COLO668 (cell line): ENCODE measurements around the gene ACTC1.
"Not testable (repeated sequence)": the region's sequence is repeated elsewhere in the genome, so short reads cannot be mapped to it uniquely, and the experiment has no call there.

Experiments used
- DNase-seq: peaks from one replicate; lab custom pipeline; 2025; ENCODE audit not compliant: unreplicated experiment; lab: John Stamatoyannopoulos, UW

The ACTC1 gene

DNA sequence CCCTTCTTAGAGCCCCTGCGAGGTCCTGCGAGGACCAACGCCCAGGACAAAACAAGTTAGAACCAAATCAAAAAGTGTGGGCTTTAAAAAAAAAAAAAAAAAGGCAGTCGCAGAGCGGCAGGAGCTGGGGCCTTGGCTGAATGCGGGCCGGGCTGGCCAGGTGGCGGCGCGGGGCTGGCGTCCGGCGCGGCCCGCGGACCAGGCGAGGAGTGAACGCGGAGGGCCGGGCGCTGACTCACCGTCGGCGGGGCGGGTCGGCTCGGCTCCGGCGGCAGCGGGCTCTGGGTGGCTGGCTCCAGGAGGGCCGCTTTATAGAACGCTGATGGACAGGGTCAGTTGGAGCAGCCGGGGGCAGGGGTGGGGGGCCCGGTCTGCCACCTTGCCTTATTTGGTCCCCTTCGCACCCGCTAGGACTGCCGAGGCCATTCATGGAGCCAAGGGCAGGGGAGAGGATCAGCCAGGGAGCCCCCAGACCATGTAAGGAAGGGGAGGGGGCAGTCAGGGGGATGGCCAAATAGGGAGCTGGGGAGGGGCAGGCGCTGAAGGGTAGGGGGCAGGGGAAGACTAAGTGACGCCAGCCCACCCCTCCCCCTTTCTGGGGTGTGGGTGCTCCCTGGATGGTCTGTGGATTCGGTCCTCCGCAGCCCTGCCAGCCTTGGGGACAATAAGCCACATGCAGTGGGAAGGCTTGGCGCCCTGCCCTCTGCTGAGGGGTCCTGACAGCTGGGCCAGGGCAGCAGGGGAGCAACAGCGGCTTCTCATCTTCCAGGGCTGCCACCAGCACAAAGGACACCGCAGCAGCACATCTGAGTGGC, at the start of gene ACTC1:
ACTC1 (minus strand) TSS at position 283 of the 815 bp plus-strand sequence. CDS start 741 bp downstream, outside the sequence.
- peak; percentile 61 for DNase-seq

DNA sequence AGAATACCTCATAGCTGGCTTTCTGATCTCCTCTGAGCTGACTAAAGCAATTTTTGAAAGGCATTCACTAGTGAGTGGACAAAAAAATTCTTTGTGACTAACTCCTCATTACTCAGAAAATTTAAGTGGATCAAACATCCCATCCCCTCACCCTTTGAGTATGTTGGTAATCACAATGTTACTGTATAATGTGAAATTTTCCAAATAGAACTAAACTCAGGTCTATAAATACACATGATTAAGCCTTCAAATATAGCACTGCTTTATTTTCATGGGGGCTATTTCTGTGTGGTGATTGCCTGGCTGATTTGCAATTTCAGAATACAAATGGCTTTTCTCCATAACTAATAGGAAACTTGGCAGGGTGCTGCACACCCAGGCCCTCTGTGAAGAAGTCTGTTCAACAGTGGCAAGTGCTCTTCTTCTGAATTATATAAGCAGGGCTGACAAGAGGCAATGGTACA, 45.9 kb upstream of the ACTC1 start:
- DNase-seq, result no peak

DNA sequence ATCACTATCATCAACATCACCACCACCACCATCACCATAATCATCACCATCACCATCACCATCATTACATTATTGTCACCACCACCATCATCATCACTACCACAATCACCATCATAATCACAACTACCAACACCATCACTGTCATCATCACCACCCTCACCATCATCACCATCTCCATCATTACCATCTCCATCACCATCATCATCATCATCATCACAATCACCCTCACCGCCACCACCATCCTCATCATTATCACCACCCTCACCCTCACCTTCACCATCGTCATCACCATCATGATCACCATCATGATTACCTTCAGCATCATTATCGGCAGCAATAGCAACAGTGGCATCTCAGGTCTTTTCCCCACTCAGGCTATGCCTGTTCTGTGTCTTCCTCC, 42.9 kb upstream of the ACTC1 start:
- DNase-seq, result no peak

DNA sequence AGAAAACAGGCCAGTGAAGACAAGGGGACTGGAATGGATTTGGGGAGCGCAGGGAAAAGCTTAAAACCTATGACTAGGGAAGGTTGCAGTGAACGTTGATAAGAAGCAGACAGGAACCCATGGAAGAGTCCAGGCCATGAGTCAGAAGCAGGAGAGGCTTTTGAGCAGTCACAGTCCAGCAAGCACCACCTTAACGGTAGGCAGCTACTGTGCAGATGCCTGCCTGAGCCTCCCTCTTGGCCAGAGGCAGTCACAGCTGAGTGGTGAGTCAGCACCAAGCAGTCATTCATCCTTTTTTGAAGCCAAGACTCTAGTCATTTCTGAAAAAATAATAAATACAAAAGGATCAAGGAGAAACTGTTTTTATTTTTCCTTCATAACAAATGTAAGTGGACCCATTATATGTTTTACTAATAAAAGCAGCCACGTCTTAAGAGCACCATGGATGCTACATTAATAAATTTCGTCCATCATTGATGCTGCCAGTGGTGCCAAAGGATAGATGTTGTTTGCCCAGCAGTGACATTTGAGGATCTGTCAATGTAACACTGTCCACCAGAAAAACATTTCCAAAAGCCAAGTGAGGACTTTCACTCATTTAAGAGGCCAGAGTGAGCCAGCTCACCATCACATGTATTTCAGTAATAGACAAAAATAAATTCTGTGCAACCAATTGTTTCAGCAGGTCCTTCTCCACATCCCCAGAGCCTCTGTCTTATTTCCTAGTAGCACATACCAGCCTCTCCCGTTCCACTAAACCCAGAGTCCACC, 42.1 kb upstream of the ACTC1 start:
- DNase-seq, result peak; percentile 8

DNA sequence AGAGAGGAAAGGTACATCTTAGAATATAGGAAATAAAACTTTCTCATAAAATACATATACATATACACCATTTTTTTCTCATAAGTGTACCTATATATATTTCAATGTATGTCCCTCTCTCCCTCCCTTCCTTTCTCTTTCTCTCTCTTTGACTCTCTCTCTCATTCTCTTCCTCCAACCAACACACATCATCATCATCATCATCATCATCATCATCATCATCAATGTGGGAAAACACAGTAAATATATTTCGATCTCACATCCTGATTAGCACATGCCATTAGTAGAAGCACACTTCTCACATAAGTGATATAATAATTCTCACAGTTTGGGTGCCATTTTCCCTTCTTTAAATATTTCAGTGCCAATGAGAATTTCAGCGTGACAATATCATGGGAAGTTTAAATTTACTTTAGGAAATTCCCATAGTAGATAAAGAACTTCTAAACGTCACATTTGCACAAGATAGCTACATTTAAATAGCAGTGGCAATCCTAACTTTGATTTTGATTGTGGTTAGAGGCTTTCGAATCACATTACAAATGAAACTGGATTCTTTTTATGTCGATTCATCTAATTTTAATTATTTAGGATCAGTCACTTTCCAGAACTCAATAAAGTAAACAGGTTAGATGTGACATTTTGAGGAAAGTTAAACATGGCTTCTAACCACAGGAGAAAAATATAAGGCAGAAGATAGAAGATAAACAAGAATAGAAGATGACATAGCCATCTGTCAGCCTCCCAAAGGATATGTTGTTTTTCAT, 33.0 kb upstream of the ACTC1 start:
- no peak for DNase-seq

DNA sequence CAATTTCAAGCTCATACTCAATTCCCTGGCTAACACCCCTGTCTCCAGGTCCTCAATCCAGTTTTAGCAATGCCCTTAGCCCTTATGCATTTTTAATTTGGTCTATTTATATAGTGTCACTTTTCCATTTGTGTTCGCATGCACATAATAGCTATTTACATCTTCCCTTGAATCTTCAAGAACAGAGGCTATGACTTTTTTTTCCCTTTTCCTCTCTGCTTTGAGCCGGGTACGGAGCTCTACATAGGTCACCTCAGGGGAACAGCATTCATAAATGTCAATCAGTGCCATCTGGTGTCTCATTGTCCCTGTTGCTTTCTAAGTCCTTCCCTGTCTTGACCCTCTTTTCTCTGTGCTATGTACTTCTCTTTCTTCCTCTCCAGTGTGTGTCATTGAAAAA, 26.5 kb upstream of the ACTC1 start:
- DNase-seq, result no peak

DNA sequence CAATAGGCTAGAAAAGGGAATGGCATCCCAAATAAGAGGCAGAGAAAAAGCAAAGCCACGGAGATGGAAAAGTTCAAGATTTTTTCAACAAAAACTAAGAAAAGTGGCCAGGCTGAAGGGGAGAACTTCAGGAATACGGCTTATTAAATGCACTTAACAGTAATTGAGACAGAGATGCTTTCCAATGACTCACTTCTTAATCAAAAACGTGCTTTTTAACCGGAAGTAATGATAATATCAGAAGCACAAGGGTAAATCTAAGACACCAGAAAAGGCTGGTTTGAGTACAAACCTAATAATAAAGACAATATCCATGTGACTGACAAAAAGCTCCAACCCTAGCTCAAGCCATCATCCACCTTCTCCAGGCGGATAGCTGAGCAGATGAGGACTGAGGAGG, 24.8 kb upstream of the ACTC1 start:
- no peak for DNase-seq

DNA sequence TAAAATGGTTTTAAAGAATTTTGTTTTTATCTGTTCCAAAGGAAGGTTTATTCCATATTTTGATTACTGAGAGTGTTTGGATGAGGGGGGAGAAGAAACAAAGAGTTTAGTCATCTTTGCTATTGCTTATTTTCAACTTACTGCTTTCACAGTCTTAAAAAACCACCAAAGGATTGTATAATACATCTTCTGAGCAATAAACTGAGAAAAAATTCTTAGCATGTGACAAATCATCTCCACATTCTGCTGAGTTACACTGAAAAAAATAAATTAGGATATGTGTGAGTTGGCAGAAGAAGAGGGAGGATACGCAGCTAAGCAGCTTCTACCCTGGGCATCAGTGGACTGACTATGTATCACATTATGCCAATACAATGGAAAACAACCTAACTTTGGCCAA, 23.2 kb upstream of the ACTC1 start:
- DNase-seq, result no peak

DNA sequence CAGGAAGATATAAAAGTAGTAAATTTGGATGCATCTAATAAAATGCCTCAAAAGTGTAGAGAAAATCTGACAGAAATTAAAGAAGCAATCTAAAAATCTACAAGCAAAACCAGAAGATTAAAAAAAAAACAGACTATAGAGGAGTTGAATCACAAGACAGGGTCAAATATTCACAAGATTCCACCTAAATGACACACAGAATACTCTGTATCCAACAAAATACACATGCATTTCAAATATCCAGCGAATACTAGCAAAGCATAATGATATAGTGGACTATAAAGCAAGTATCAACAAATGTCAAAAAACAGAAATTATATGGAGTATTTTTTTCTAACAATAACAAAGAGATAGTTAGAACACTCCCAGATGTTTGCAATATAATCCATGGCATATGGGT, 20.5 kb upstream of the ACTC1 start:
- no peak for DNase-seq

DNA sequence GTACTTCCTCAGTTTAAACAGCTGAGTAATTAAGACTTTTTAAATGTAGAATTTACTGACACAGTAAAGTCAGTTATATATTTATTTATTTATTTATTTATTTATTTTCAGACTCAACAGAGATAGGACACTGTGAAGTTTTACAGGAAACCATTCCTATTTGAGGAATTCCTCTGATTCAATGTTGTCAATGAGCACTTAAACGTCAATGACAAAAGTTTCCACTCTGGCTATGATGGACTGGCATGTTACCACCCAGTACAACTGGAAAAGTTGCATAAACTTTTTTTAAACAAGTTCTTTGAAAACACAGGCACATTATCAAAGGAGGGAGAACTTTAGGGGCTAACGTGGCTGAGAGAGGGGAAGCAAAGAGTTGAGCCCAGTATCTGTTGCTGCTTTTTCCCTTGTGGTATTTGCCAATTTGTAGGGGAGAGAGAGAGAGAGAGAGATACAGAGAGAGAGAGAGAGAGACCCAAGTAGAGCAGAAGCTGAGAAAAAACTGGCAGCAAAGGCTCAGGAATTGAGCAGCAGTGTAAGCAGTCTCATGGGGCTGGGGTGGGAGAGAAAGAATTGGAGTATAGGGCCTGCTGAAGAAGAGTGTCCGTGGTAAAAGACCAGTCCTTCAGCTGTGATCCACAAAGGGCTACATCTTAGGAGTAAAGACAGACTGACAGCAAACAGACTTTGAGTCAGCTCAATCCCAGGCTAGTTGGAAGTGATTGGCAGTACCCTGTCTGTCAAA, 18.3 kb upstream of the ACTC1 start:
- no peak for DNase-seq

DNA sequence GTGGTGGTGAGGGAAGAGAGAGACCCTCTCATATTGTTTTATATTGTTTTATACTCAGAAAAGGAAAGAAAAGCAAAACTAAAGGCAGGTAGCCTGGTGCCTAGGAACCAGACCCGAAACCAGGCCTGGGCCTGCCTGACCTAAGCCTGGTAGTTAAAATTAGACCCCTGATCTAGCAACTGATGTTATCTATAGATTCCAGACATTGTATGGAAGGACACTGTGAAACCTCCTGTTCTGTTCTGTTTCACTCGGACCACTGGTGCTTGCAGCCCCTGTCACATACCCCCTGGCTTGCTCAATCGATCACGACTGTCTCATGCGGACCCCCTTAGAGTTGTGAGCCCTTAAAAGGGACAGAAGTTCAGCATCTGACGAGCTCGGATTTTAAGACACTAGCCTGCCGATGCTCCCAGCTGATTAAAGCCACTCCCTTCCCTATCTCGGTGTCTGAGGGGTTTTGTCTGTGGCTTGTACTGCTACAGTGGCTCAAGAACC, 17.6 kb upstream of the ACTC1 start:
- DNase-seq, result not testable (repeated sequence)

DNA sequence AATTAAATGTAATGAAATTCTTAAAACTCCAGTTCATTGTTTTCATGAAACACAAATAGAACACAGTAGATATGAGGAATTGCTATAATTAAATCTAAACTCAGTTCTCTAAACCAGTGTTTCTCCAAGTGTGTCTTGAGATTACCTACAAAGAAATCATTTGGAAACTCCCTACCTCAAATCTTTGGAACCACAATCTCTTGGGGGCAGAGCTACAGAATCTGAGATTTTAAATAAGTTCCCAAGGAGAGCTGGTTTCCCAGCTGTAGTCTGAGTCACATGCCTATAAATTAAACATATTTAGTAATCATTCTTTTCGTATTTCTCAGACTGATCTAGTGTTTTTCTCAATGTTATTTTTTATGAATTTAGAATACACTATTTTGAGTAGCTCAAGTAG, 17.0 kb upstream of the ACTC1 start:
- no peak for DNase-seq

DNA sequence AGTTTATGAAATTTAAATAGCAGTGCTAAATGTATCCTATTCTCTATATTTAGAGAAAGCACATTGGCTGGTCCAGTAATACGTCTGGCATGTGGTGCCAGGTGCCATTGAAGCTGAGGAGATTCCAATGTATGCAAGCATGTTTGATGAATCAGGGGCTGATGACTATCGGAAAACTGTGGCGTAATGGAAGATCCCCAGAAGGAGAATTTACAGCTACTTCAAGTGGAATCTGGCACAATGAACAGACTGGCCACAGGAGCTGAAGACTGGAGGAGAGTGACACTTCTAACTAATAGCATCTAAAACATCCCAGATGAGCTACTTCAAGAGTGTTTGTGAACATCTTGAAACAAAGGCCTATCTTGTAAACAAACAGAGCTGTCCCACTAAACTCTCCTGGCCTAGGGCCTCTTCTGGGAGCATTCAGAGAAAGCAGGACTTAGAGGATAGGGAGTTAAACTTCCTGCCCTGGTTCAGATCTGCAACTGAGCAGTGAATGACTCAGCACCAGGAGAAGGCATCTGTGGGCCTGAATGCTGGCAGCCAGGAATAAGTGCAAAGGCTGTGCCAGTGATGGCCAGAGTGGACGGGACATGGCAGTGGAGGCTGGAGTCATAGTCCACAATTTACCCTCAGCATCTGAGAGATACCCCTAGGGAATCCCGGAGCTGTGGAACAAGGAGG, 15.2 kb upstream of the ACTC1 start:
- no peak for DNase-seq

DNA sequence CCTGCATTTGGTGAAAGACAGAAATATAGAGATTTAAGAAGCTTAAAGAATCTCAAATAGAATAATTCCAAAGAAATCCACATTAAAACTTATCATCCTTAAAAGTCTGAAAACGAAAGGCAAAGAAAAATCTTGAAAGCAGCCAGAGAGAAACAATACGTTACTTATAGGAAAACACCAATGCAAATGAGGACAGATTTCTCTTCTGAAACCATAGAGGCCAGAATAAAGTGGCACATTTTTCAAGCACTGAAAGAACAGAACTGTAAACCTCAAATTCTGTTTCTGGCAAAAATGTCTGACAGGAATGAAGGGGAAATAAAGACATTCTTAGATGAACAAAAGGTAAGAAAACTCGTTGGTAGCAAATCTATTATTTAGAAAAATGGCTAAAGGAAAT, 13.8 kb upstream of the ACTC1 start:
- DNase-seq, result no peak

DNA sequence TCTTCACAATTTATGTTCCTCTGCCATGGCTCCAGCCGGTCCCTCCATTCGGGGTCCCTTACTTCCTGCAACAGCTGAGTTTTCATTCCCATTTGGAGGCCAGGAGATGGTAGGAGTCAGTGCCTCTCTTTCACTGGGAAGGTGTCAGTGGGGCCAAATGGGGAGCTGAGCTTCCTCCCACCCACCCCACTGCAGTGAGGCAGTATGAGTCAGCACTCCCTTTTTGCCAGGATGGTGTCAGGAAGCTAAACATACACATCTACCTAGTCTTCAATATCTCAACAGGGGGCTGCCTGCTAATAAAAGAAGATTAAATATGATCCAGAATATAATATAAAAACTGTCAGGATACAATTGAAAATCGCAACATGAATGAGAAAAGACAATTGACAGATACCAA, 12.7 kb upstream of the ACTC1 start:
- DNase-seq, result no peak

DNA sequence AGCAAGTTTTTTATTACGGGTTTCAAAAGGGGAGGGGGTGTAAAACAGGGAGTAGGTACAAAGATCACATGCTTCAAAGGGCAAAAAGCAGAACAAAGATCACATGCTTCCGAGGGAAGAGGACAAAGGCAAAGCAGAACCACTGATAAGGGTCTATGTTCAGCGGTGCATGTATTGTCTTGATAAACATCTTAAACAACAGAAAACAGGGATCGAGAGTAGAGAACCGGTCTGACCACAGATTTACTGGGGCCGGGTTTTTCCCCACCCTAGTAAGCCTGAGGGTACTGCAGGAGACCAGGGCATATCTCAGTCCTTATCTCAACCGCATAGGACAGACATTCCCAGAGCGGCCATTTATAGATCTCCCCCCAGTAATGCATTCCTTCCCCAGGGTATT, 11.9 kb upstream of the ACTC1 start:
- not testable (repeated sequence) for DNase-seq

DNA sequence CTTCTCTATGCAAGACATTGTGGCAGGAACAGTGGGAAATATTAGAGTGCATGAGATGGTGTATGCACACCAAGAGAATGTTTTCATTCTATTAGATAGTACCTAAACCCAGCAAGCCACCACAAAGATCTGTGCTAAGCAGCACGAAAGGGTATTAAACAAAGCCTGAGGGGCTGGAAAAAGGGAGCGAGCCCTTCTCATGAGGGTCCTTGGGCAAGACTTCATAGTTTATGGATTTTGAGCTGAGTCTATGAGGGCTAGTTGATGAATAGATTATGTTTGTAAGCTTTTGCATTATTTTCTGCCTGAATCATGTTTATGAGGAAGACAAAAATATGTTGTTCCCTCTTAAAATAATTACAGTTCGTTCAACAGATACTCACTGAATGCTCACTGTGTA, 9.4 kb upstream of the ACTC1 start:
- DNase-seq, result no peak

DNA sequence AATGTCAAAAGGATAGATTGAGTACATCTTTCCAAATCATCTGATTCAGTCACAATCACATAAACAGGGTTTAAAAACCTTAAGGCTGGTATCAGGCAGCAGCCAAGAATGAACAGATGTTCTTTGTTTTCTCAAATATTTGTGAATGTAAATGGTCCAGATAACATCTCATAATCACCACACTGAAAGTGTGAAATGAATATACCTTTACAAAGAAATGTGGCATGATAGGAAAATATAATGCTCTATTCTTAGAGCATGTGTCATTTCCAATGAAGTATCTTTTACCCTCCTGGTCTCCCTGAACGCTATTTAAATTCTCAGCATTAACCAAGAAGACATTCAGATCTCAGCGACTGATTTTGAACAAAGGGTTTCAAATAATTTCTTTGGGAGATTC, 8.8 kb upstream of the ACTC1 start:
- DNase-seq, result no peak

DNA sequence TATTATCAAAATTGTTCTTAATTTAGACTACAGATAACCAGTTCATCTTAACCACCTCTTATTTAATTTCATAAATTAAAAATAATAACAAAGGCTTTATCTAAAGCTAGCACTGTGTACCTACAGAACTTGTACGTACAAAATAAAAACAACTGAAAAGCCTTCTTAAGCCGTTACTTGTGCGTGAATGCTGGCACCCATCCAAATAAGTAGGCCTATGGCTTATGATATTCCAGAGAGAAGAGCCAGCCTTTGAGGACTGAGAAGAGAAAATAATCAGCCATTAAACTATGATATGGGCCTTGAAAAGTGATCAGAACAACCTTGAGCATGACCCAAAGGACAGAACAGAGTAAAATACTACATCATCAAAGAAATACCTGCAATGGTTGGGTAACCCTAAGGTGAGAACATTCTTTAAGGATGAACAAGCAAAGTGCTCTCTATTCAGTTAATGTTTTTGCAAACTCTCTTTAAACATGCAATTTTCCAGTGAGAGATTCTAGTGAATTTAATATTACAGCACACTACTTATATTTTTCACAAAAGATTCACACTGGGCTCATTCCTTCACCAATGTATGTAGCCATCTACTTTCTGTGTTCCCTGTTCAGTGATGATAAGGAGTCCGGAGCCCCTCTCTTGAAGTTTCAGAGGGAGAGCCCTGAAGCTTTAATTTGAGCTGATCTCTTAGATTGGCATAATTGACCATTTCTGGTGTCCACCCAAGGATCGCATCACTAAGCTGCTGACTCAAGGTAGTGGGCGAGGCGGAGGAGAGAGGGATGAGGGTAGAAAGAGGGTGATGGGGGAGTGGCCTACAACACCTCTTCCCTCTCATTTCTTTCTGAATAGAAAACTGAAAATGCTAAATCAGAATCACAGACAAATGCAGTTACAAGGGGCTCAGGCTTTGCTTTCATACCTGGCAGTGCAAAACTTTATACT, 7.7 kb upstream of the ACTC1 start:
- DNase-seq, result no peak
